ENCODE results near the gene RBP7.
A peak's percentile ranks its signal among the peaks of the same experiment; 100 is the strongest.

RBP7 gene

GRCh38 chr1:9996624-9997582 is at the start of gene RBP7:
Gene RBP7 (plus strand): TSS chr1:9997228. CDS start chr1:9997259, 31 bp downstream.
- no peak for TF ChIP-seq CTCF (IDR thresholded peaks at IDR 0.05; ENCODE audit: control insufficient read depth, insufficient read depth, low read depth, low read length, missing control alignments)
- H3K4me3 ChIP-seq (ENCODE audit: control insufficient read depth, low read depth, low read length): peak within 1 kb of the TSS; percentile 21
- no peak for DNase-seq (ENCODE audit: low read depth)

- no peak for DNase-seq (ENCODE audit: low read depth)
- H3K4me3 ChIP-seq (ENCODE audit: control insufficient read depth, low read depth, low read length): no peak overlapping the region
- TF ChIP-seq CTCF (IDR thresholded peaks at IDR 0.05; ENCODE audit: control insufficient read depth, insufficient read depth, low read depth, low read length, missing control alignments): no peak
Measured at GRCh38 chr1:9957726-9958125, 39.3 kb upstream of the RBP7 start.

GRCh38 chr1:9960011-9960410 is 37.0 kb upstream of the RBP7 start:
- no peak for TF ChIP-seq CTCF (IDR thresholded peaks at IDR 0.05; ENCODE audit: control insufficient read depth, insufficient read depth, low read depth, low read length, missing control alignments)

GRCh38 chr1:9960706-9961562 is 36.1 kb upstream of the RBP7 start:
- no peak for TF ChIP-seq CTCF (IDR thresholded peaks at IDR 0.05; ENCODE audit: control insufficient read depth, insufficient read depth, low read depth, low read length, missing control alignments)
- H3K4me3 ChIP-seq (ENCODE audit: control insufficient read depth, low read depth, low read length): no peak overlapping the region
- DNase-seq (ENCODE audit: low read depth): no peak

More at GRCh38 chr1:9960011-9960410, 37.0 kb upstream of the RBP7 start:
- H3K4me3 ChIP-seq (ENCODE audit: control insufficient read depth, low read depth, low read length): no peak overlapping the region
- no peak for DNase-seq (ENCODE audit: low read depth)

GRCh38 chr1:9984253-9984652 is 12.8 kb upstream of the RBP7 start:
- TF ChIP-seq CTCF (IDR thresholded peaks at IDR 0.05; ENCODE audit: control insufficient read depth, insufficient read depth, low read depth, low read length, missing control alignments): no peak
- DNase-seq (ENCODE audit: low read depth): no peak
- no peak overlapping the region for H3K4me3 ChIP-seq (ENCODE audit: control insufficient read depth, low read depth, low read length)

GRCh38 chr1:9985001-9985400 is 12.0 kb upstream of the RBP7 start:
- DNase-seq (ENCODE audit: low read depth): no peak
- no peak overlapping the region for H3K4me3 ChIP-seq (ENCODE audit: control insufficient read depth, low read depth, low read length)
- no peak for TF ChIP-seq CTCF (IDR thresholded peaks at IDR 0.05; ENCODE audit: control insufficient read depth, insufficient read depth, low read depth, low read length, missing control alignments)

Data from AG09309 (cell line).